Stimulated activated naive CD4-positive, alpha-beta T cell treated with Interleukin-2 at 50 U/mL for 16 hours (primary cell): ENCODE measurements around the gene ADCY3.
"Not testable (repeated sequence)": the region's sequence is repeated elsewhere in the genome, so short reads cannot be mapped to it uniquely, and the experiment has no call there.

Experiments
- DNase-seq: peaks from one replicate; lab custom pipeline; 2025; lab: John Stamatoyannopoulos, UW

The ADCY3 gene

GRCh38 chr2:24809316-24810007, 110.6 kb downstream of the ADCY3 start:
- DNase-seq = no peak

- DNase-seq = no peak
These were observed 113.4 kb downstream of the ADCY3 start for GRCh38 chr2:24806661-24807036.

DNA sequence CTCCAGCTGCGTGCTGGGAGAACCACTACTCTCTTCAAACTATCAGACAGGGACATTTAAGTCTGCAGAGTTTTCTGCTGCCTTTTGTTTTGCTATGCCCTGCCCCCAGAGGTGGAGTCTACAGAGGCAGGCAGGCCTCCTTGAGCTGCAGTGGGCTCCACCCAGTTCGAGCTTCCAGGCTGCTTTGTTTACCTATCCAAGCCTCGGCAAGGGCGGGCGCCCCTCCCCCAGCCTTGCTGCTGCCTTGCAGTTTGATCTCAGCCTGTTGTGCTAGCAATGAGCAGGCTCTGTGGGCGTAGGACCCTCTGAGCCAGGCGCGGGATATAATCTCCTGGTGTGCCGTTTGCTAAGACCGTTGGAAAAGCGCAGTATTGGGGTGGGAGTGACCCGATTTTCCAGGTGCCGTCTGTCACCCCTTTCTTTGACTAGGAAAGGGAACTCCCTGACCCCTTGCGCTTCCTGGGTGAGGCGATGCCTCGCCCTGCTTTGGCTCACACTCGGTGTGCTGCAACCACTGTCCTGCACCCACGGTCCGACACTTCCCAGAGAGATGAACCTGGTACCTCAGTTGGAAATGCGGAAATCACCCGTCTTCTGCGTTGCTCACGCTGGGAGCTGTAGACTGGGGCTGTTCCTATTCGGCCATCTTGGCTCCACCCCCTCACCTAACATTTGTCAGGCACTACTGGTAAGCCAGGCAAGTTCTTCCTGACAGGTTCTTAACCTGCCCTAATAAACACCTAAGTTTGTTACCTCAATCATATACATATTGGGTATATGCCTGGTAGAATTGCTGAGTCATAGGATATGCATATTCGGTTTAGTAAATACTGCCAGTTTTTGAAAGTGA, 114.0 kb downstream of the ADCY3 start:
- DNase-seq = not testable (repeated sequence)

GRCh38 chr2:24800487-24800886, 119.5 kb downstream of the ADCY3 start:
- not testable (repeated sequence) for DNase-seq

- no peak for DNase-seq
These were observed 122.4 kb downstream of the ADCY3 start for GRCh38 chr2:24797644-24798043.

- DNase-seq = no peak
These were observed 126.1 kb downstream of the ADCY3 start for GRCh38 chr2:24793761-24794435.

- DNase-seq = peak; percentile 95
These were observed 126.9 kb downstream of the ADCY3 start, which contains the start of the genes CENPO and PTRHD1 for GRCh38 chr2:24792874-24793760. Gene CENPO (plus strand): TSS chr2:24793425. CDS start chr2:24793920, 495 bp downstream. Gene PTRHD1 (minus strand): TSS chr2:24793391. CDS start chr2:24793377, 14 bp downstream.

GRCh38 chr2:24792542-24792873, 127.5 kb downstream of the ADCY3 start:
- no peak for DNase-seq

DNA sequence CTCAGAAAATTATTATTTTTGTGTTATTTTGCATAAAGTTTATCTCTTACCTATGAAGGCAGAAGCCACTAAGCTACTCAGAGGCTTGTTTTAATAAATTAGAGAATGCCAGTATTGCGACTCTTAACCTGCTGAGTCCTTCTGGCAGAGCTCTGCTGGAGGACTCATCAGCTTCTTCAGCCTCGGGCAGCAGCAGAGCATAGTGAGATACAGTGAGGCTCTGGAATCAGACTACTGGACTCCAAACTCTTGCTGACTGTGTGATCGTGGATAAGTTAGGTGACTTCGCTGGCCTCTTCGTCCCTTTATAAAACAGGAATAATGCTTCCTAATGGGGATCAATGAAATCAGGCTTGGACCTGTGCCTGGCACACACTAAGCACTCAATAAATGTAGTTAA, 128.6 kb downstream of the ADCY3 start:
- DNase-seq = no peak

- DNase-seq = no peak
These were observed 131.2 kb downstream of the ADCY3 start for GRCh38 chr2:24788816-24789215.

DNA sequence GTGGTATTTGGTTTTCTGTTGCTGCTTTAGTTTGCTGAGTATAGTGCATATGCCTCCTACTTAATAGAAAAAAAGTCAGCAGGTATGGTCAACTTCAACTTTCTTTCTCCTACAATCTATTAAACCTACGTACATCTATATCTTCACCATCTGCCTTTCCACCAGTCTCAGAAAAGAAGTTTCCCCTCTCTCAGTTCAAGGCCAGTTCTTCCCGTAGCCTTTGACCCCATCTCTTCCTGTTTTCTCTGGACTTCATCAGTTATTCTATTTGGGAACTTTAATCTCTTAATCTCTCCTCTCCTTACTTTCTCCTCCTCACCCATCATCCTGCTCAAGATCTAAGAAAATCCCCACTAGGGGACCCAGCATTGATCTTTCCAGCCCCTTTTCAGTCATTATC, 132.5 kb downstream of the ADCY3 start:
- DNase-seq = no peak

GRCh38 chr2:24785671-24786321, 134.2 kb downstream of the ADCY3 start:
- DNase-seq = no peak

DNA sequence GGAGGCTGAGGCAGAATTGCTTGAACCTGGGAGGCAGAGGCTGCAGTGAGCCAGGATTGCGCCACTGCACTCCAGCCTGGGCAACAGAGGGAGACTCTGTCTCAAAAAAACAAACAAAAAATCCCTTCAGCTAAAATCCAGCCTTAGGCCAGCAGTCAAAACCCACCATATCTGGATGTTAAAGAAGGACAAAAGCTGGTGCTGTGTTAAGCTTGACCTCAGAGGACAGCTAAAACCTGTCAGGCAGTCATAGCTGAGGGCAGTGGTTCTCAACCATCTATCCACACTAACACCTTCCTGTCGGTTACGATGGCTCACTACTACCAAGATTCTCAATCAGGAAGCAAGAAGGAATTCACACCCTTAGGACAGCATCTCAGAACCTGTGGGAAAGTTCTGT, 136.4 kb downstream of the ADCY3 start:
- DNase-seq = no peak

DNA sequence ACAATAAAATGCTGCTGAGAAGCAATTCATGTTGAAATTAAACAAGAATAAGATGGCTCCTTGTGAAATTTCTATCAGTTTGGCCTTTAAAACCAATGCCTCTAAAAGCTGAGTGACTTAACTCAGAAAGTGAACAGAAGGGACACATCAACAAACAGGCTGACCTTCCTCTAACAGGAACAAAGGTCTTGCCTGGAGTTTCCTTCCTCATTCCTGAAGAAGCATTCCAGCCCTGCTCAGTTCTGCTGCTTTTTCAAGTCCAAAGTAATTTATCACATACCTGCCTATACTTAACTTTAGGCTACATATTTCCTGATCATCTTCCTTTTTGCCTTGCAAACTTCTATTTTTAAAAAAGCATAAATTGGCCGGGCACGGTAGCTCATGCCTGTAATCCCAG, 140.9 kb downstream of the ADCY3 start:
- DNase-seq = no peak

- DNase-seq = no peak
These were observed 145.7 kb downstream of the ADCY3 start for GRCh38 chr2:24774373-24774772.

GRCh38 chr2:24771764-24772586, 148.1 kb downstream of the ADCY3 start:
- no peak for DNase-seq

DNA sequence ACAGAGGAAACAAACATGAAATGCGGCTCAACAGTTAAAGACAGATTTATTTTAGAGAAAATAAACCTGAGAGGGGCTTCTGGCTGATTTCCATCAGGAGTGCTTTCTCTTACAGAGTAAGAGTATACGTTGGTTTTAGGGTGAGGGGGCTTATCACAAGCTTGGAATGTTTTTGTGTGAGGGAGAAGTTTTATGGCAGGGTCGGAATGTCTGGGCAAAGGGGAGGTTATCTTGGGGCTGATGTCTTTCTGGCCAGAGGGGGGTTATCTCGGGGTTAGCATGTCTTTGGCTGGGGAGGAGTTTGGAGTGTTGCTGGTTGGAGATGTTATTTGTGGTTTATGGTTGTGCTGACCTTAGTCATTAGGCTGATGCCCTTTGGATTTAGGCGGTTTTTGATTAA, 149.0 kb downstream of the ADCY3 start:
- DNase-seq = no peak
